ENCODE results near the gene ZMYND11.
"Not testable (repeated sequence)": the region's sequence is repeated elsewhere in the genome, so short reads cannot be mapped to it uniquely, and the experiment has no call there.

Gene ZMYND11

DNA sequence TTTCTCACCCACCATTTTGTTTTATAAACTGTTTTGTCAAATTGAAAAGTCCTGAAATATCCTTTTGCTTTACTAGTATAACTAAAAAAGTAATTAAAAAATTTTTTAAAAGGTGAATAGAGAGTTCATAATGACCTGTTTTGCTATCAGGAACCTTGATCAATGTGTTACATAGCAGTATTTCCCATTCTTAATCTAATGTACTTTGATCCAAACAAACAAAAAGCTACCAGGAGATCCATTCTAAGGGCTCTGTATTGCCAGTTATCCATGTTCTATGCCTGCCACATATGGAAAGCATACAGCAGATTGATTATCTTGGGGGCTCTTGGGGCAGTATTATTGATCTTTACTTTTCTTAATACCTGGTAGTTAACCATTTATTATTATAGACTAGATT is 32.1 kb downstream of the ZMYND11 start:
- H3K4me3 Mint-ChIP-seq, result no peak overlapping the region
- H3K4me1 Mint-ChIP-seq (ENCODE audit: low read depth), result peaks cover 13% of the 10 kb centered on the region
- H3K9me3 Mint-ChIP-seq (ENCODE audit: low read depth), result peaks cover 22% of the 10 kb centered on the region
- H3K27ac Mint-ChIP-seq, result no peak overlapping the region
- H3K36me3 Mint-ChIP-seq, result peaks cover 19% of the 10 kb centered on the region
- H3K27me3 Mint-ChIP-seq, result no peaks in the 10 kb centered on the region

DNA sequence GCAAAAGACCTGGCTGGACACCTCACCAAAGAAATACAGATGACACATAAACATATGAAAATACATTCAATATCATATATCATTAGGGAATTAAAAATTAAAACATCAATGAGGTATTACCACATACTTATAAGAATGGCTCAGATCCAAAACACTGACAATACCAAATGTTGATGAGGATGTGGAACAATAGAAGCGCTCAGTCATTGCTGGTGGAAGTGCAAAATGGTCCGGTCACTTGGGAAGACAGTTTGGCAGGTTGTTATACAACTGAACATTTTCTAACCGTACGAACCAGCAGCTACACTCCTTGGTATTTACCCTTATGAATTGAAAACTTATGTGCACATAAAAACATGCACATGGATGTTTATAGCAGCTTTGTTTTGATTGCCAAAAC is 38.5 kb downstream of the ZMYND11 start:
- H3K4me1 Mint-ChIP-seq (ENCODE audit: low read depth), result peaks cover 13% of the 10 kb centered on the region
- no peaks in the 10 kb centered on the region for H3K27me3 Mint-ChIP-seq
- peaks cover 9% of the 10 kb centered on the region for H3K9me3 Mint-ChIP-seq (ENCODE audit: low read depth)
- H3K27ac Mint-ChIP-seq, result no peak overlapping the region
- no peak overlapping the region for H3K4me3 Mint-ChIP-seq
- peaks cover 15% of the 10 kb centered on the region for H3K36me3 Mint-ChIP-seq

DNA sequence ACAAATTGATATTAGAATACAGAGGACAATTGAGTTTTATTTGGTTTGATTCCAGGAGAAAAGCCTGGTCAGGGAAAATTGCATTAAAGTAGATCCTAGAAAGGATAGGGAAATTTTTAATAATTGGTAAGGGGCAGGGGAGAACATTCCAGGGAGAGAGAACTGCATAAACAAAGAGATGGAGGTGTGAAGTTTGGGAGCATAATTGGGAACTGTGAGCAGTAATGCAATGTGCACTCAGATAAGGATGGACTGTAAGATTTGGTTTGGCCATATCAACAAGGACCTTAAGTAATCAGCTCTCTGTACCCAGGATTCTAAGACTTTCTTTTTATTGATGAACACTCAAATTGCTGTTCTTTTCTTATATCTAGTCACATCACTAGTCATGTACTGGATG is 41.4 kb downstream of the ZMYND11 start:
- Mint-ChIP-seq H3K4me1 (ENCODE audit: low read depth) (peaks cover 13% of the 10 kb centered on the region), H3K9me3 (ENCODE audit: low read depth) (no peaks in the 10 kb centered on the region), H3K27me3 (no peaks in the 10 kb centered on the region), H3K36me3 (peaks cover 10% of the 10 kb centered on the region), H3K4me3 (no peak overlapping the region), H3K27ac (no peak overlapping the region)

DNA sequence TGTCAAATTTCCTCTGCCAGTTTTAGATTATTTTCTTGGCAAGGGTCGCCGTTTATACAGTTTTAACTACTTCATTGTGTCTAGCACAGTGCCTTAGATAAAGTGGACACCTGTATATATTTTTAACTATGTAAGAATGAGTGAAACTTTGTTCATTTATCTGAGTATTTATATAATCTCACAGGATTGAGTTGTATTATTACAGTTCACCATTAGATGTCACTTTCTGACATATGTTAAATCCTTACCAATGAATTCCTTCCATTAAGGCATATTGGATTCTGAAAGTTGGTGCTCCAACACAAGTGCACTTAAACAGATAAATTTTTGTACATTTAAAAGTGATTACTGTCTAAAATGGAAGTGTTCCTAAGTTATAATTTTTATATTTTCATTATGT is 43.0 kb downstream of the ZMYND11 start:
- no peaks in the 10 kb centered on the region for H3K27me3 Mint-ChIP-seq
- peaks cover 16% of the 10 kb centered on the region for H3K36me3 Mint-ChIP-seq
- H3K27ac Mint-ChIP-seq, result no peak overlapping the region
- no peak overlapping the region for H3K4me3 Mint-ChIP-seq
- peaks cover 21% of the 10 kb centered on the region for H3K4me1 Mint-ChIP-seq (ENCODE audit: low read depth)
- H3K9me3 Mint-ChIP-seq (ENCODE audit: low read depth), result peaks cover 2% of the 10 kb centered on the region

GRCh38 chr10:178723-179122 is 43.5 kb downstream of the ZMYND11 start:
- Mint-ChIP-seq H3K27ac (no peak overlapping the region), H3K27me3 (no peaks in the 10 kb centered on the region), H3K36me3 (peaks cover 20% of the 10 kb centered on the region), H3K4me3 (no peak overlapping the region), H3K4me1 (ENCODE audit: low read depth) (peaks cover 22% of the 10 kb centered on the region), H3K9me3 (ENCODE audit: low read depth) (peaks cover 3% of the 10 kb centered on the region)

DNA sequence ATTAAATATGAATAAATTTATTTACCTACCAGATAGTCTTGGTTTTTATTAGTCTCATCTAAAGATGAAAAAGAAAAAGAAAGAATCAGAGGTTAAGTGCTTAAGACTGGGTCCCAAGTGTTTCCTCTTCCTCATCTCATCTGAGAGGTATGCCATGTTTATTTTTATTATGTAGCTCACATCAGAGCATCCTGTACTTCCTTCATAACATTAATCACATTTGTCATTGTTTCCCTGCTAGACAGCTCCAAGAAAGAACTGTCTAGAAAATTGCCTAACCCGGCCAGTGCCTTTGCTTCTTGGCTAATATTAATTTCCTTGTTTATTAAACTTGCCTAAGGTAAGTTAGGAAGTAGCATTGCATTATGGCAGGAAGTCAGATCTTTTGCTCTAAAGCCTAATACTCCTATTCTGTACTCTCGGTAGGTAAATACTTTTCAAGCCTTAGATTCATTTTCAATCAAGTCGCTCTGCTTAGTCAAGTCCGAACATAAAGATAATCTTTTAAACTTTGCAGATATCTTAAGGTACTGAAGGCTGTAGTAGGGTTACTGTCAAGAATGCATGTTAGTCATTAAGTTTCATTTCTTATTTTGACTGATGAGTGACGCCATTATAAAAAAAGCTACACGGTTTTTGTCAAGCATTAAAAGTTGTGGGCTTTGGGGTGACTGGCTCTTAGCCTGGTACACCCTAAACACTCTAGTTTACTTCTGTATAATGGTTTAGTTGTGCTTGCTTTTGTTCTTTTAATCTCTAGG is 47.4 kb downstream of the ZMYND11 start:
- H3K27me3 Mint-ChIP-seq, result no peaks in the 10 kb centered on the region
- H3K36me3 Mint-ChIP-seq, result peaks cover 30% of the 10 kb centered on the region
- H3K9me3 Mint-ChIP-seq (ENCODE audit: low read depth), result peaks cover 3% of the 10 kb centered on the region
- H3K27ac Mint-ChIP-seq, result peak overlapping the region; percentile 16
- peaks cover 17% of the 10 kb centered on the region for H3K4me1 Mint-ChIP-seq (ENCODE audit: low read depth)
- H3K4me3 Mint-ChIP-seq, result no peak overlapping the region

- no peak overlapping the region for H3K4me3 Mint-ChIP-seq
- H3K4me1 Mint-ChIP-seq (ENCODE audit: low read depth), result peaks cover 18% of the 10 kb centered on the region
- H3K36me3 Mint-ChIP-seq, result peaks cover 30% of the 10 kb centered on the region
- H3K9me3 Mint-ChIP-seq (ENCODE audit: low read depth), result peaks cover 3% of the 10 kb centered on the region
- H3K27ac Mint-ChIP-seq, result no peak overlapping the region
- no peaks in the 10 kb centered on the region for H3K27me3 Mint-ChIP-seq
Measured at GRCh38 chr10:184174-184573, 48.9 kb downstream of the ZMYND11 start.

- peaks cover 3% of the 10 kb centered on the region for H3K9me3 Mint-ChIP-seq (ENCODE audit: low read depth)
- H3K27me3 Mint-ChIP-seq, result no peaks in the 10 kb centered on the region
- no peak overlapping the region for H3K27ac Mint-ChIP-seq
- peaks cover 28% of the 10 kb centered on the region for H3K36me3 Mint-ChIP-seq
- H3K4me1 Mint-ChIP-seq (ENCODE audit: low read depth), result peaks cover 22% of the 10 kb centered on the region
- H3K4me3 Mint-ChIP-seq, result no peak overlapping the region
Measured at GRCh38 chr10:184911-185310, 49.7 kb downstream of the ZMYND11 start.

DNA sequence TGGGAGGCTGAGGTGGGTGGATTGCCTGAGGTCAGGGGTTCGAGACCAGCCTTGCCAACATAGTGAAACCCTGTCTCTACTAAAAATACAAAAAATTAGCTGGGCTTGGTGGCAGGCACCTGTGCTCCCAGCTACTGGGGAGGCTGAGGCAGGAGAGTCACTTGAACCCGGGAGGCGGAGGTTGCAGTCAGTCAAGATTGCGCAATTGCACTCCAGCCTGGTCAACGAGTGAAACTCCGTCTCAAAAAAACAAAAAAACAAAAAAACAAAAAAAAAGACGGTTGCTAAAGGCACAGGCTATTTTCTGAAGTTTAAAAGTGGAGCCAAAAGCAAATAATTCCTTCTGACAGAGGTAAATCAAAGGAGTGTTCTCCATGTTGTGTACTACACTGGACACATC is 50.3 kb downstream of the ZMYND11 start:
- Mint-ChIP-seq H3K4me1 (ENCODE audit: low read depth) (peaks cover 23% of the 10 kb centered on the region), H3K36me3 (peaks cover 29% of the 10 kb centered on the region)
- not testable (repeated sequence) for H3K27me3 Mint-ChIP-seq; H3K4me3 Mint-ChIP-seq; H3K27ac Mint-ChIP-seq; H3K9me3 Mint-ChIP-seq (ENCODE audit: low read depth)

DNA sequence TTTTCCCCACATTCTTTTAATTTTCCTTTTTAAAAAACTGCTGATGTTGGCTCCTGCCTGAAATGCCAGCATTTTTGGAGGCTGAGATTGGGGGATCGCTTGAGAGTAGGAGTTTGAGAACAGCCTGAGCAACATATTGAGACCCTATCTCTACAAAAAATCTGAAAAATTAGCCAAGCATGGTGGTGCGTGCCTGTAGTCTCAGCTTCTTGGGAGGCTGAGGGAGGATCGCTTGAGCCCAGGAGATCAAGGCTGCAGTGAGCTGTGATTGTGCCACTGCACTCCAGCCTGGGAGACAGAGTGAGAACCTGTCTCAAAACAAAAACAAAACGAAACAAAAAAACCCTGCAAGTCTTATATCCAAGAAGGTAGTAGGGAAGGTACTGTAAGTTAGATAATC is 51.7 kb downstream of the ZMYND11 start:
- Mint-ChIP-seq H3K4me3 (no peak overlapping the region), H3K27me3 (no peaks in the 10 kb centered on the region), H3K4me1 (ENCODE audit: low read depth) (peaks cover 23% of the 10 kb centered on the region), H3K36me3 (peaks cover 29% of the 10 kb centered on the region), H3K9me3 (ENCODE audit: low read depth) (peaks cover 3% of the 10 kb centered on the region), H3K27ac (no peak overlapping the region)

DNA sequence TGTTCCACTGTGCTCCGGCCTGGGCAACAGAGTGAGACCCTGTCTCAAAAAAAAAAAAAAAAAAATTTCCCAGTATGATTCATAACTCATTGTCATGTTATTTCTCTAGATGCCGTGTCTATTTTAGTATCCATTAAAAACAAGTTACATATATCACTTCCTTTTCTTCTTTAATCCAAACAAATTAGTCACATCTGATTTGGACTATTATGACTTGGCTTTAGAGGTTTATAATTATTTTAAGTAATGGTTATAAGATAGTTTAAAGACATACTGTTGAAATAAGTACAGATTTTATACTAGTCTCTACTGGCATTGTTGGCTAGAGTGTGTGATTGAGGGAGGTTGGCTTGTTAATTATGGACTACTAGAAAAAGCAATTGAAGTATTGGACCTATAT is 53.3 kb downstream of the ZMYND11 start:
- Mint-ChIP-seq H3K27ac (no peak overlapping the region), H3K4me3 (no peak overlapping the region), H3K4me1 (ENCODE audit: low read depth) (peaks cover 19% of the 10 kb centered on the region), H3K9me3 (ENCODE audit: low read depth) (no peaks in the 10 kb centered on the region), H3K27me3 (no peaks in the 10 kb centered on the region), H3K36me3 (peaks cover 26% of the 10 kb centered on the region)

- Mint-ChIP-seq H3K4me1 (ENCODE audit: low read depth) (peaks cover 14% of the 10 kb centered on the region), H3K4me3 (no peak overlapping the region), H3K9me3 (ENCODE audit: low read depth) (no peaks in the 10 kb centered on the region), H3K27ac (no peak overlapping the region), H3K27me3 (no peaks in the 10 kb centered on the region), H3K36me3 (peaks cover 18% of the 10 kb centered on the region)
Measured at GRCh38 chr10:190216-190615, 55.0 kb downstream of the ZMYND11 start.

GRCh38 chr10:191703-192518 is 56.7 kb downstream of the ZMYND11 start:
- H3K4me3 Mint-ChIP-seq, result no peak overlapping the region
- H3K27me3 Mint-ChIP-seq, result no peaks in the 10 kb centered on the region
- peaks cover 17% of the 10 kb centered on the region for H3K36me3 Mint-ChIP-seq
- H3K27ac Mint-ChIP-seq, result no peak overlapping the region
- peaks cover 14% of the 10 kb centered on the region for H3K4me1 Mint-ChIP-seq (ENCODE audit: low read depth)
- no peaks in the 10 kb centered on the region for H3K9me3 Mint-ChIP-seq (ENCODE audit: low read depth)

- H3K36me3 Mint-ChIP-seq, result peaks cover 17% of the 10 kb centered on the region
- no peak overlapping the region for H3K4me3 Mint-ChIP-seq
- peaks cover 10% of the 10 kb centered on the region for H3K4me1 Mint-ChIP-seq (ENCODE audit: low read depth)
- H3K27me3 Mint-ChIP-seq, result no peaks in the 10 kb centered on the region
- H3K27ac Mint-ChIP-seq, result no peak overlapping the region
- no peaks in the 10 kb centered on the region for H3K9me3 Mint-ChIP-seq (ENCODE audit: low read depth)
Measured at GRCh38 chr10:194281-194680, 59.0 kb downstream of the ZMYND11 start.

DNA sequence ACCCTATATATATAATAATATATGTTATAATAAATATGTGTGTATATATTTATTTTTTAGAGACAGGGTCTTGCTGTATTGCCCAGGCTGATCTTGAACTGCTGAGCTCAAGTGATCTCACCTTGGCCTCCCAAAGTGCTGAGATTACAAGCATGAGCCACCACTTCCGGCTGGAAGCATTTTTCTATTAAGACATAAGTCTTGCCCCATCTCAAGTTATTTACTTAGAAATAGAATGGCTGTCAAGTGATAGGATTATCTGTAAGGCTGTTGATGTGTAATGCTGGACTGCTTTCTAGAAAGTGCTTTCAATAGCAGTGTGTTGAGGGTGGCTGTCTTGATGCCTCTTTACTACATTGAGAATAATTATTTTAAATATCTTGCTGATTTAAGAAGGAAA is 65.2 kb downstream of the ZMYND11 start:
- H3K4me1 Mint-ChIP-seq (ENCODE audit: low read depth), result peaks cover 20% of the 10 kb centered on the region
- no peaks in the 10 kb centered on the region for H3K27me3 Mint-ChIP-seq
- H3K9me3 Mint-ChIP-seq (ENCODE audit: low read depth), result no peaks in the 10 kb centered on the region
- no peak overlapping the region for H3K27ac Mint-ChIP-seq
- peaks cover 5% of the 10 kb centered on the region for H3K36me3 Mint-ChIP-seq
- H3K4me3 Mint-ChIP-seq, result no peak overlapping the region

Data from activated naive CD8-positive, alpha-beta T cell (primary cell).